T47D (cell line): ENCODE data around the gene MAP3K19.
"Not testable (repeated sequence)": the region's sequence is repeated elsewhere in the genome, so short reads cannot be mapped to it uniquely, and the experiment has no call there.

ENCODE experiments used
- DNase-seq, 2 experiments: peaks; one replicate each; pipeline versions ENCODE4 v3.0.0 to v3.0.0-alpha.2; 2011 to 2012; ENCODE audit warnings: low read depth in 1 of 2, low spot score in 1 of 2
- JUND ChIP-seq: IDR thresholded peaks from 2 replicates; pipeline ENCODE4 v1.6.1; 2012; ENCODE audit warnings: low read depth
- in situ Hi-C: cut with HindIII; loops from 2 replicates; pipeline ENCODE4 v1.10.0; 2016; ENCODE audit warnings: low sequenced_read_pairs, low pct_unique_long_range_greater_than_20kb

Gene MAP3K19

GRCh38 chr2:135004005-135004746 lies 43.1 kb downstream of the MAP3K19 start:
- no peak for TF ChIP-seq JUND
- in situ Hi-C loops = no loop called here

DNA sequence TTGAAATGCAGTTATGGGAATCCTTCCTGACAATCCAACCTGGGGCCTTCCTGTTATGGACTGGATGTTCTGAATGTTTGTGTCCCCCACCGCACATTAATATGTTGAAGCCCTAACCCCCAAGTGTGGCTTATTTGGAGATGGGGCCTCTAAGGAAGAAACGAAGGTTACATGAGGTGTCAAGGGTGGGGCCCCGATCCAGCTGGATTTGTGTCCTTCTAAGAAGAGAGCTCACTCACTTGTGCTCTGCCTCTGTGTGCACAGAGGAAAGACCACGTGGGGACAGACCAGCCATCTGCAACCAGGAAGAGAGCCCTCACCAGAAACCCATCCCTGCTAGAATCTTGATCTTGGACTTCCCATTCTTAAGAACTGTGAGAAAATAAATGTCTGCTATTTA lies 44.4 kb downstream of the MAP3K19 start:
- no peak for TF ChIP-seq JUND
- no peak for DNase-seq
- in situ Hi-C loops = no loop called here

More at GRCh38 chr2:135004005-135004746, 43.1 kb downstream of the MAP3K19 start:
- peak; percentile 57 to 73 for DNase-seq

DNA sequence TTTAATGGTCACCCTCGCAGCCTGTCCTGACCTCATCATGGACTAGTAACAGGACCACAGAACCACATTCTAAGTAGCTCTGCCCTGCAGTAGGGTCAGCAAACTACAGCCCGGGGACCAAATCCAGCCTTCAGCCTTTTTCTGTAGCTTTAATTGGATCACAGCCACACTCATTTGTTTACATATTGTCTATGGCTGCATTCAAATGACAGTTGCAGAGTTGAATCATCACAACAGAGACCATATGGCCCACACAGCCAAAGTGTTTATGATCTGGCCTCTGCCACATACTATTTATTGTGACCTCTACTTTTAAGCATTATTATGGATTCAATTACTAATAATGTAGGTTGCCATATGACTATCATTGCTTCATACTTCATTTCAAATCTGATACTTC lies 47.7 kb downstream of the MAP3K19 start:
- no peak for DNase-seq
- no peak for TF ChIP-seq JUND
- in situ Hi-C loops = no loop called here

DNA sequence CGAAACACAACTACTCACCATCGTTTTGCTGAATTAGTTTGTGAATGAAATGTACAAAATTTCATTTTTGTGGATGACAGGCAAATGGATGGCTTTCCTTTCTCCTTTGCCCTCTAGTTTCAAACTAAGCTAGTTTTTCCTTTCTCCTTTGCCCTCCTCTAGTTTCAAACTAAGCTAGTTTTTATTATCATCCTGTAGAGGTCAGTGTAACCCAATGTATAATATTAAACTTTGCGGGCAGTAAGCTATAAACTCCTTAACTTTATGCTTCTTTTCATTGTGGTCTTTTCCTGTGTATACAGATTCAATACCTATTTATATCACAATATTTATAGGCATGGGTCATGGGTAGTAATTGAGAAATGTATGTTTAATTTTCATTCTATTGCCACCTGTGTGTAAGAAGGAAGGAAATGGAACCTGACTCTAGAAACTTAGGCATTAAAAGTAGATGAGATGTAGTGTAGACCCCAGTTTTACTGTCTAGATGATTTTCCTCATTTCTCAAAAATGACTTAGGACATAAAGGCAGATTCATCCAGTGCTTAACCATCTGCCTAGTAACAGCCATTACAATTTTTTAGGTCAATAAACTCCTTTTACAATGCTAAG lies 58.1 kb downstream of the MAP3K19 start:
- in situ Hi-C loops = no loop called here
- TF ChIP-seq JUND = no peak
- DNase-seq = peak in 1 of 2 experiments; percentile 43

DNA sequence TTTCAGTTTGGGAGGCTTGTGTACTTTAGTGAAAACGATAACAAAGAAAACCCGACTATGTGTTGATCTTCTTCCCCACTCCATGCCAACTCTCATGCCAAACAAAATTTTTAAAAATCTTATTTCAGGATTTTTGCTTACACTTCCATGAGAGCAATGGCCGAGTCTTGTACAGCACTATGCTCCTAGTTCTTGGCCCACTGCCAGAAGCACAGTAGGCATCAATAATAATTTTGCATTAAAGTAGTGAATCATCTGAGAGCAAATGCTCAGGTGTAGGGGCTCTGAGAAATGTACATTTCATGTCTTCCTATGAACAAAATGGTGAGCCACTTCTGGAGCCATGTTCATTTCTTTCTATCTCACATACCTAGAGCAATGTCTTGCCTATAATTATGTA lies 62.2 kb downstream of the MAP3K19 start:
- no peak for TF ChIP-seq JUND
- in situ Hi-C loops = no loop called here
- no peak for DNase-seq

DNA sequence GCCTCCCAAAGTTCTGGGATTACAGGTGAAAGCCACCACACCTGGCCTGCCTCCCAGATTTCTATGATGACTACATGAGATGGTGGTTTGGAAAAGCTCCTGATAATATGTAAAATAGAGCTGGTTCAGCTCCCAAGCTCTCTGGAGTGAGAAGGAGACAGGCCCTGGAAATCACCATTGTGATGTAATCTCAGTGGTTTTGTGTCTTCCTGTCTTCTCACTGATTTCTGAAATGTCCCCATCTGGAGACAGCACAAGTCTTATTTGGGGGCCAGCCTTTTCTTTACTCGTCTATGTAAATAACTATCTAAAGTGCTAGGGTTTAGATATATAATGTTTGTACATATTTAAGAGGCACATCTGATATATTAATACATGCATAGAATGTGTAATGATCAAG lies 64.6 kb downstream of the MAP3K19 start:
- TF ChIP-seq JUND = no peak
- no peak for DNase-seq
- in situ Hi-C loops = no loop called here

- TF ChIP-seq JUND = no peak
- in situ Hi-C loops = no loop called here
- no peak for DNase-seq
Observed at GRCh38 chr2:134980639-134981038, 66.6 kb downstream of the MAP3K19 start.

DNA sequence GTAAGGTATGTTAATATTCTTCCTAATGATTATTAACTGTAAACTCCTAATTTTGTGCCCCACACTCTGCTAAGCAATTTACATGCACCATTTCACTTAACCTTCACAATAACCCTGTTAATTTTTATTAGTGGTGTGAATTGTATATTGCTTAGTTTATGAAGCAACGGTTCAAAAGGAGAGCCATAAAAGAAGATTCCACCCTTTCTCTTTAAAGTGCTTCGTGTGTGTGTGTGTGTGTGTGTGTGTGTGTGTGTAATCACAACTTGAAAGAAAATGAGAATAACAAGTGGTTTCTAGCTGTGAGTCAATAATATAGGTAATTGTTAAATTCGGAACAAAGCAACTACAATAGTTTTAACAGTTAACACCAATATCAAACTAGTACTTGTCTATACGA lies 68.0 kb downstream of the MAP3K19 start:
- in situ Hi-C loops = no loop called here
- no peak for DNase-seq
- TF ChIP-seq JUND = no peak

GRCh38 chr2:134977104-134977503 lies 70.1 kb downstream of the MAP3K19 start:
- in situ Hi-C loops, DNase-seq: not testable (repeated sequence)

- in situ Hi-C loops = no loop called here
- no peak for TF ChIP-seq JUND
- DNase-seq = no peak
Observed at GRCh38 chr2:134976074-134976702, 71.1 kb downstream of the MAP3K19 start.

DNA sequence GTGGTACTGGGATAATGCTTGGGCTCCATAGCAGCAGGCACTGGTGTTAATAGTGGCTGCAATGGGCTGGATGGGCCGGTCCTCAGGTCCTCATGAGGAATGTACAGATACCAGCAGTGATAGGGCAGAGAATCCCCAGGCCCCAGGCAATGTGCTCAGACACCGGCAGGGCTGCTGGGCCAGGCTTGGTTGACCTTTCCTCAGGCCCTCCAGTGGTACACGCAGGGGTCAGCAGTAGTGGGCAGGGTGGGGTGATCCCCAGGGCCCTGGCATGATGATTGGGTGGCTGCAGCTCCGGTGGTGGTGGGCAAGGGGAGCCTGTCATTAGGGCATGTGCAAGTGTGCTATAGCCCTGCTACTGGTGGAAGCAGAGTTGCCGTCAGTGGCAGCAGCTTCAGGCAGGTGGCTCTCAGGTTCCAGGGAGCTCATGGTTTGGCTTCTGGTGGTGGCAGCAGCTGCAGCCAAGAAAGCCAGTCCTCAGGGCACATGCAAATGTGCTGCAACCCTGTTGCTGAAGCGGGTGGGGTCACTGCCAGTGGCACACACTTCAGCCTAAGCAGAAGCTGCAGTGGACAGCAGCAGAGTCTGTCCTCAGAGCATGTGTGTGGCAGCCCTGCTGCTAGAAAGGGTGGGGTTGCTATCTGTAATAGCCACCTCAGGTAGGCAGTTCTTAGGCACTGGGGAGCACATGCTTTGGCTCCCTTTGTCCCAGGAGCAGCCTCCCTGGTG lies 71.8 kb downstream of the MAP3K19 start:
- no peak for TF ChIP-seq JUND
- in situ Hi-C loops = no loop called here

GRCh38 chr2:134973241-134974138 lies 73.8 kb downstream of the MAP3K19 start:
- no peak for TF ChIP-seq JUND

More for the DNA sequence above, 71.8 kb downstream of the MAP3K19 start:
- peak in 1 of 2 experiments; percentile 12 for DNase-seq

DNA sequence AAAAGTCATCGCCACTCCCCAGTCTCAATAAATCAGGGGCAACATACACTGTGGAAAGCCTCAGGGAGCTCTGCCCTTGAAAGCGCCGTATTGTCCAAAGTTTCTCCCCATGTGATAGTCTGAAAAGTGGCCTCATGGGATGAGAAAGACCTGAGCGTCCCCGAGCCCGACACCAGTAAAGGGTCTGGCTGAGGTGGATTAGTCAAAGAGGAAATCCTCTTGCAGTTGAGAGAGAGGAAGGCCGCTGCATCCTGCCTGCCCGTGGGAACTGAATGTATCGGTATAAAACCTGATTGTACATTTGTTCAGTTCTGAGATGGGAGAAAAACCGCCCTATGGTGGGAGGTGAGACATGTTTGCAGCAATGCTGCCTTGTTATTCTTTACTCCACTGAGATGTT lies 80.1 kb downstream of the MAP3K19 start:
- in situ Hi-C loops = not testable (repeated sequence)

More at GRCh38 chr2:134973241-134974138, 73.8 kb downstream of the MAP3K19 start:
- DNase-seq = no peak
- in situ Hi-C loops = no loop called here

More for the DNA sequence above, 80.1 kb downstream of the MAP3K19 start:
- not testable (repeated sequence) for DNase-seq
